ENCODE measurements around the gene SMAD4. TPM values are rescaled to one million over a fixed set of nuclear protein-coding genes. Genes with fewer than 3 reads are reported as not detected.

Gene SMAD4
- total RNA-seq, 1 experiment from 2014 or later, result 48.8 TPM

- Histone ChIP-seq H3K36me3 (ENCODE audit: control insufficient read depth, insufficient read depth, low read length) (no peaks in the 10 kb centered on the region), H3K9me3 (no peaks in the 10 kb centered on the region), H3K4me1 (peaks cover 4% of the 10 kb centered on the region; the same call in 1 of the 2 replicates), H3K27me3 (replicated peaks; ENCODE audit: control insufficient read depth, insufficient read depth, low read length) (no peaks in the 10 kb centered on the region), H3K4me3 (ENCODE audit: low read depth, low read length) (no peak overlapping the region)
- Mint-ChIP-seq H3K9me3 (ENCODE audit: unreplicated experiment) (no peaks in the 10 kb centered on the region), H3K27ac (ENCODE audit: unreplicated experiment) (no peak overlapping the region), H3K4me3 (ENCODE audit: unreplicated experiment) (no peak overlapping the region), H3K27me3 (ENCODE audit: insufficient read depth, unreplicated experiment) (no peaks in the 10 kb centered on the region), H3K4me1 (ENCODE audit: low read depth, unreplicated experiment) (peaks cover 8% of the 10 kb centered on the region), H3K36me3 (ENCODE audit: insufficient read depth, unreplicated experiment) (peaks cover 15% of the 10 kb centered on the region)
- ChIA-PET POLR2A (no interaction called here), CTCF (no interaction called here)
- intact Hi-C loops (cut with micrococcal nuclease; ENCODE audit: unreplicated experiment), result no loop called here
- no peak for DNase-seq
- no TSS peak for BruUV-seq (replicated peaks)
- TF ChIP-seq CTCF (IDR thresholded peaks at IDR 0.05; ENCODE audit: insufficient read depth in 1 of 2, low read depth in 1 of 2, low read length in 1 of 2, severe bottlenecking in 1 of 2, unreplicated experiment in 1 of 2), result no peak
Observed at GRCh38 chr18:51048190-51048589, 18.2 kb downstream of the SMAD4 start.

GRCh38 chr18:51049137-51049536 lies 19.1 kb downstream of the SMAD4 start:
- Mint-ChIP-seq H3K4me1 (ENCODE audit: low read depth, unreplicated experiment) (peaks cover 8% of the 10 kb centered on the region), H3K36me3 (ENCODE audit: insufficient read depth, unreplicated experiment) (peaks cover 15% of the 10 kb centered on the region), H3K27ac (ENCODE audit: unreplicated experiment) (no peak overlapping the region), H3K4me3 (ENCODE audit: unreplicated experiment) (no peak overlapping the region), H3K9me3 (ENCODE audit: unreplicated experiment) (no peaks in the 10 kb centered on the region), H3K27me3 (ENCODE audit: insufficient read depth, unreplicated experiment) (no peaks in the 10 kb centered on the region)
- no peak for TF ChIP-seq CTCF (IDR thresholded peaks at IDR 0.05; ENCODE audit: insufficient read depth in 1 of 2, low read depth in 1 of 2, low read length in 1 of 2, severe bottlenecking in 1 of 2, unreplicated experiment in 1 of 2)
- ChIA-PET POLR2A (no interaction called here), CTCF (no interaction called here)
- Histone ChIP-seq H3K9me3 (no peaks in the 10 kb centered on the region), H3K36me3 (ENCODE audit: control insufficient read depth, insufficient read depth, low read length) (no peaks in the 10 kb centered on the region), H3K4me1 (peaks cover 4% of the 10 kb centered on the region; the same call in 1 of the 2 replicates), H3K4me3 (ENCODE audit: low read depth, low read length) (no peak overlapping the region), H3K27me3 (replicated peaks; ENCODE audit: control insufficient read depth, insufficient read depth, low read length) (no peaks in the 10 kb centered on the region)
- no peak for DNase-seq
- BruUV-seq (replicated peaks), result TSS peak; percentile 4
- intact Hi-C loops (cut with micrococcal nuclease; ENCODE audit: unreplicated experiment), result no loop called here

GRCh38 chr18:51051105-51051712 lies 21.2 kb downstream of the SMAD4 start:
- Mint-ChIP-seq H3K4me3 (ENCODE audit: unreplicated experiment) (no peak overlapping the region), H3K27ac (ENCODE audit: unreplicated experiment) (no peak overlapping the region)
- peak; percentile 48 to 50 for TF ChIP-seq CTCF (IDR thresholded peaks at IDR 0.05; ENCODE audit: insufficient read depth in 1 of 2, low read depth in 1 of 2, low read length in 1 of 2, severe bottlenecking in 1 of 2, unreplicated experiment in 1 of 2)

More at GRCh38 chr18:51051105-51051712, 21.2 kb downstream of the SMAD4 start:
- Mint-ChIP-seq H3K36me3 (ENCODE audit: insufficient read depth, unreplicated experiment) (peaks cover 15% of the 10 kb centered on the region), H3K4me1 (ENCODE audit: low read depth, unreplicated experiment) (no peaks in the 10 kb centered on the region), H3K9me3 (ENCODE audit: unreplicated experiment) (no peaks in the 10 kb centered on the region), H3K27me3 (ENCODE audit: insufficient read depth, unreplicated experiment) (no peaks in the 10 kb centered on the region)
- no TSS peak for BruUV-seq (replicated peaks)
- intact Hi-C loops (cut with micrococcal nuclease; ENCODE audit: unreplicated experiment), result loop anchor here (1.0 to 2.0 kb wide), 3 partner anchors 23 to 231 kb away; partner anchors contain the start of genes ELAC1 and MRO
- POLR2A ChIA-PET, result no interaction called here
- Histone ChIP-seq H3K4me3 (ENCODE audit: low read depth, low read length) (no peak overlapping the region), H3K27me3 (replicated peaks; ENCODE audit: control insufficient read depth, insufficient read depth, low read length) (no peaks in the 10 kb centered on the region), H3K9me3 (no peaks in the 10 kb centered on the region), H3K36me3 (ENCODE audit: control insufficient read depth, insufficient read depth, low read length) (no peaks in the 10 kb centered on the region), H3K4me1 (no peaks in the 10 kb centered on the region)
- CTCF ChIA-PET, result no interaction called here
- DNase-seq, result peak in 1 of 2 experiments; percentile 31

Measured in Caco-2 (cell line).